Measurements from ENCODE around the gene DNAAF5. TPM values are rescaled to one million over a fixed set of nuclear protein-coding genes. Genes with fewer than 3 reads are reported as not detected.

Gene DNAAF5
- polyA plus RNA-seq, 3 donors: 39.8 to 43.8 (median 39.9) TPM

DNA sequence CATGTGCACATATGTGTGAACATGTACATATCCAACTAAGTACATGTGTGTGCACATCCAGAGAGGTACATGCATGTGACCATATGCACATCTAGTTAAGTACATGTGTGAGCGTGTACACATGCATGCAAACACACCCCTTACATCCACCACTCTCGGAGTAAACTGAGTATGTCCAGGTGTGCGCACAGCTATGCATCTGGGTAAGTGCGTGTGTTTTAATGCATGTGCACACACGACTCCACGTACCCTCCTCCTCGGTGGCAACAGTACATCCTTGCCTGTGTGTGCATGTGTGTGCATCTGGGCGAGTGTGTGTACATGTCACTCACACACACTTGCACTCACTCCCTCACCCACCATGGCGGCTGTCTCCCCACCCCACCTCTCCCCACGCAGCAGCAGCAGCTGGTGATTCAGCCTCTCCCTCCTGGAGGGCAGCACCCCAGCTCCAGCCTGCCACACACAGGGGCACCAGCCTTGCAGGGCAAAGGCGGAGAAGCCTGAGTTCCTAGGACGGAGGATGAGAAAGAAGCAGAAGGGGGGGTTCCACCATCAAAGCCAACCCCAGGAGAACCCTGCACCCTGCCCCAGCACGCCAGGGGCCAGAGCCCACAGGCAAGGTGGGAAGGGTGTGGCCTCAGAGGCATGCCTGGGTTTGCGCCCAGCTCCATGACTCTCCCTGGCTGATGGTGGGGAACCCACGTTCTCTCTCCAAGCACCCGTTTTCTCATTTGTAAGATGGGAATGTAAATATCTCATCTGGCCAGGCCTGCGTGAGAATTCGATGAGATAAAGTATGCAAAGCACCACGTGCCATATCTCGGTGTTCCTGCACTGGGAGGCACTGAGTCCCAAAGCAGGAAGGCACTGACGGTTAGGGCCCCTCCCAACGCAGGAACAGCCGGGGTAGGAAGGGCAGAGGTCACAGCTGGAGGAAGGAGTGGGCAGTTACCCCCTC is 27.7 kb upstream of the DNAAF5 start:
- DNase-seq: no peak

DNA sequence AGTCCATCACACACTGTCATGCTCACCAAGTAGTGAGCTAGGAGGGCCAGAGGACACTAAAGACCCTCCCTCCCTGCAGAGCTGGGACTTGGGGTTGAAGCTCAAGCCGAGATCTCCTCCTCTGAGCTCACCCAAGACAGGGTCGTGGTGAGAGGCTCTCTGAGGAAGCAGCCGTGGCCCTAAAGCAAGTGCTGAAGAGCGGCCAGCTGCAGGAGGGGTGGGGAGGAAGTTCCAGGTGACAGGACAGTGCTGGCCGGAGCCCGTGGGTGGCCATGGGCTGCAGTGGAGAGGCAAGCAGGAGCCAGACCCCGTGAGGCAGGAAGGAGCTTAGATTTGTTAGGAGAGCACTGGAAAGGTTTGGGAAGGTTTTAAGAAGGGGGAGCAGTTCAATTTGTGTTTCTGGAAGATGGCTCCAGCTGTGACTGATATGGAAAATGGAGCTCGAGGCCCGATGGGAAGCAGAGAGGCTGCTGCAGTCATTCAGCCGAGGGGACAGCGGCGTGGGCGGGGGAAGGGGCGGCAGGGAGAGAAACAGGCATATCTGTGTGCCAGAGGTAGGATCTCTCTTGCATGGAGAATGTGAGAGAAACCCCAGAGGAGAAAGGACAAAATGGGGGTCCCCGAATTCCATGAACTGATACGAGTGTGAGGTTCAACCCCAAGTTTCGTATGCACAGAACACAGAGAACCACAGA is 26.9 kb upstream of the DNAAF5 start:
- DNase-seq: no peak

DNA sequence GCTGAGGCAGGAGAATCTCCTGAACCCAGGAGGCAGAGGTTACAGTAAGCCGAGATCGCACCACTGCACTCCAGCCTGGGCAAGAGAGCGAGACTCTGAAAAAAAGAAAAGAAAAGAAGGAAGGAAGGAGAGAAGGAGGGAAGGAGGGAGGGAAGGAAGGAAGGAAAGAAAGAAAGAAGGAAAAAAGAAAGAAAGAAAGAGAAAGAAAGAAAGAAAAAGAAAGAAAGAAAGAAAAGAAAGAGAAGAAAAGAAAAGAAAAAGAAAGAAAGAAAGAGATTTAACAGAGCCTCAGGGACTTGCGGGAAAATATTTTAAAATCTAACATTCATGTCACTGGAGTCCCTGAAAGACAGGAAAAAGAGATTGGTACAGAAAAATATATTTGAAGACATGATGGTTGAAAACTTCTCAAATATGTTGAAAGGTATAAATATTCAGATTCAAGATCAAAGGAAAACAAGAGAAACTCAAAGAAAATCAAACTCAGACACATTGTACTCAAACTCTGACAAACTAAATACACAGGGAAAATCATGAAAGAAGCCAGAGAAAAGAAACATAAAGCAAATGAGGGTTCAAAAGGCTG is 25.3 kb upstream of the DNAAF5 start:
- DNase-seq: no peak

DNA sequence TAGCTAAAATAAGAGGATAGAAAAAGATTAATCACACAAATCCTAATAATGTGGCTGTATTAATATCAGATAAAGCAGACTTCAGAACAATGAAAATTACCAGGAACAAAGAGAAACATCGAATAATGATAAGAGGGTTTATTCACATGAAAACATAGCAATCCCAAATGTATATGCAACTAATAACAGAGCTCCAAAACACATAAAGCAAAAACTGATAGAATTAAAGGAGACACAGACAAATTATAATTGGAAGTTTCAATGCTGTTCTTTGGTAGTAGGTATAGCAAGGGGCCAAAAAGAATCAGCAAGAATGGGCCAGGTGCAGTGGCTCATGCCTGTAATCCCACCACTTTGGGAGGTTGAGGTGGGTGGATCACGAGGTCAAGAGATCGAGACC is 23.4 kb upstream of the DNAAF5 start:
- no peak for DNase-seq

DNA sequence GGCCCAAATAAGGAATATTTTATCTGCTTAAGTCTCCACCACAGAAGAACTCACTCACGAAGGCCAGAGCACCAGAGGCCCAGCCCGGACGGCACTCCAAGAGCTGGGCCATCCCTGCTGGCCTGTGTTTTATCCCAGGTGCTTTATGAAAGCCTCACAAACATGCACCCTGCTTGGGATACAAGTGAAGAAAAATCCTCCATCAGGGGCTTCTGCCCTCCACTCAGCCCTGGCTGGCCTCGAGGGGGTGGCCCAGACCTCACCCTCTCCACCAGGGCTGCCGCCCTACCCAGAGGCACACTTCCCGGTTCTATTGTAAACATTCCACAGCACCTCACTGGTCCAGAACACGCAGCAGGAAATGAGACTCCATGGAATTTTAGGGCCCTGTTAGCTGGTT is 19.8 kb upstream of the DNAAF5 start:
- DNase-seq: no peak

DNA sequence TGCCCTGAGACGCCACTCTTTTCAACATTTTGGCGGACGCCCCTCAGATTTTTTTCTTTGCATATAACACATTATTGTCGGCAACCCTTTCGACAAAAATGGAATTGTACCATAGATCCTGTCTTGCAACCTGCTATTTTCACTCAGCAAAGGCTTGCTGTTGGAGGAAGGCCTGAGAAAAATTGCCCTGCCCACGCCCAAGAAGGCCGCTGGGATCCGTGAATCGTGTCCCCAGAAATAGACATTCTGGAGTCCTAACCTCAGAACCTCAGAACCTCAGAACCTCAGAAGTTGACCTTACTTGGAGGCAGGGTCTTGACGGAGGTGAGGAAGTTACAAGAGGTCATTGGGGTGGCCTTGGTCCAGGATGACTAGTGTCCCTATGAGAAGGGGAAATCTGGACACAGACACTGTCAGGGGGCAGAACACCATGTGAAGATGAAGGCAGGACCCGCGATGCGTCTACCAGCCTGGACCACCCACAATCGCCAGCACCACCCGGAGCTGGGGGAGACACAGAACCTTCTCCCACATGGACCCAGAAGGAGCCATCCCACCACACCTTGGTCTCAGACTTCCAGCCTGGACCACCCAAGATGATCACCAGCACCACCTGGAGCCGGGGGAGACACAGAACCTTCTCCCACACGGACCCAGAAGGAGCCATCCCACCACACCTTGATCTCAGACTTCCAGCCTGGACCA is 19.1 kb upstream of the DNAAF5 start:
- DNase-seq: no peak

DNA sequence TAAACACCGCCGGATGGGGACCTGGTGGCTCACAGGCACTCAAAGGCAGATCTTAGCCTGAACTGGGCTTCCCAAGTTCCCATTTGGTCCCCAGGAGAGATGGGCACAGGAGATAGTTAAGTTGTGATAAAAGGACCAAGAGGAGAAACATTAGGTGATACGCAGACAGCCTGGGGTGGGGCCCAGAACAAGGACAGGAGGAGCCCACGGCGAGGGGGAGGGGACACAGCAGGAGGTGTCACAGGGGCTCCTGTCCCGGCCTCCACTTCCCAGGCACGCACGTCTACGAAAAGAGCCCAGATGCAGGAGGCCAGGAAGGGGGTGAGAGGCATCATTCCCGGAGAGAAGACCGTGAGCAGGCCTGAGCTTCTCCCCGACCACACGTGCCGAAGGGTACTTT is 16.3 kb upstream of the DNAAF5 start:
- DNase-seq: no peak

DNA sequence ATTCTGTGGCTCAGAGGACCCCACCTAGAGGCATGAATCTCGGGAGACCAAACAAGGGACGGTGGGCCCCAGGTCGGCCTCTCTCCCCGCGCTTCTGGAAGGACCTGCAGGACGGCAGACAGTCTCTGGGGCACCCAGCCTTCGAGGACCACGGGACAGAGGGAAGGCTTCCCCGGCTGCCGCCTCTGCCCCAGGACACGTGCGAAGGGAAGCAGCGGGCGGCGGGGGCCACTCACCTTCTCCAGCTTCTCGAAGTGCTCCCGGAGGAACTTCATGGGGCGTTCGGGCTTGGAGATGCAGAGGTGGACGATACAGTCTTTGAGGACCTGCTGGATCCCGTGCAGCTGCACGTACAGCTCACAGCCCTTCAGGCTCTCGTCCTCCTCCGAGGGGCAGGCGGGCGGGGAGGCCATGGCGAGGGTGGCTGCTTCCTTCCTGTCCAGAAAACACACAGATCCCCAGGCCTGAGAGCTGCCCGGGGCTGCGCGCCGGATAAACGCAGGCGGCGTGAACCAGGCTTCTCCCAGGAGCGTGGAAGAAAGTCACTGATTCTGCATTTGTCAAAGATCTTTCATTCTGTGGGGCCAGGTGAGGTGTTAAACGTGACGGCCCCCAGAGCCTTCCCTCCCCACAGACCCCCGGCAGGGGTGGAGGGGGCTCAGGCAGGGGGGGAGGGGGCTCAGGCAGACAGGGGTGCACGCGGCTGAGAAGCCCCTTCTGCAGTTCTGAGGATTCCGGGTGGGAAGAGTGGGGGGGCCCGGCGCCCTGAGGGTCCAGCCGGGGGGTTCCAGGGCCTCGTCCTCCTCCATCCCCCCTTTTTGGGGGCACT is 15.2 kb upstream of the DNAAF5 start:
- no peak for DNase-seq

DNA sequence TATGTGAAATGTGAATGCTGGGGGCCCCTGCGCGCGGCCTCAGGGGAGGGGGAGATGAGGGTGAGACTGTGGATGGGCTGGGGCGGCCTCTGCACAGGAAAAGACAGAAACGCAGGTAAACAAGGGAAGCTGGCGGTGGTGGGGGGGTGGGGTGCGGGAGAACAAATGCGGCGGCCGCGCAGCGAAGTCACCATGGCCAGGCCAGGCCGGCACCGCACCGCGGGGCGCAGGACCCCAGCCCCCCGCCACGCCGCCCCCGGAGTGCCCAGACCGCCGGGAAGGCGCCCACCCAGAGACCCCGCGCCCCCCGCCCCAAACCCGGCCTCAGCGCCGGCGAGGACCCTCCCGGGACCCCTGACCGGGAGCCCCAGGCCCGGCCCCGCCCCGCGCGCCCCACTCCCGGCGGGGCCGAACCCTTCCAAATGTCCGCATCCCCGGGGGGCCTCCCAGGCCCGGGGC is 14.5 kb upstream of the DNAAF5 start:
- no peak for DNase-seq

DNA sequence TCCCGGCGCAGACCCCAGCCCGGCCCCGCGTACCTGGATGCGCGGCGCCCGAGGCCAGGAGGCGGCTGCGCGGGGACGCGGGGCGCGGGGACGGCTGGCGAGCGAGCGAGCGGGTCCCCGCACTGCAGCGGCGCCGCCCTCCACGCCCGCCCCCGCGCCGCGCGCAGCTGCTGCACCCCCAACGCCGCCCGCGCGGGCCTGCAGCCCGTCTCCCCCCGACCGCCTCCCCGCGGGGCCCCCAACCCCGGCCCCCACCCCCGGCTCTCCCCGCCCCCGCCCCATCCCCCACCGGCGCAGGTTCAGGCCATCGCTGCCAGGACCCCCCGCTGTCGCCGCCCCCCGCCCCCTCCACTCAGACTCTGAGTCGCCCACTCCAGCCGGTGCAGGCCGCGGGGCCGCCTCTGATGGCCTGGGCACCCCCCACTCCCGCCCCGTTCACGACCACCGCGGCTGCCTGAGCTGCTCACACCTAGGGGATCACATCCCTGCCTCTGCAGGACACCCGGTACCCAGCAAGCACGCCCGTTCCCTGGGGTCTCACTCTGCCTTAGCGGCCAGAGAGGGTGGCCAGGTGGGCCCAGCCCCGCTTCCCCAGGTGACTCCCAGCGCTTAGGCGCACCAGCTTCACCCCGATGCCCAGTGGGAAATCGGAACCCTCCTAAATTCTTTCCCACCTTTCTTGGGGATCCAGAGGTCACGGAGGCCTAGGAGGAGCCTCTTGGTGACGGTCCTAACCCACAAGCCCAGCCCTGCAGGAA is 13.9 kb upstream of the DNAAF5 start:
- no peak for DNase-seq

DNA sequence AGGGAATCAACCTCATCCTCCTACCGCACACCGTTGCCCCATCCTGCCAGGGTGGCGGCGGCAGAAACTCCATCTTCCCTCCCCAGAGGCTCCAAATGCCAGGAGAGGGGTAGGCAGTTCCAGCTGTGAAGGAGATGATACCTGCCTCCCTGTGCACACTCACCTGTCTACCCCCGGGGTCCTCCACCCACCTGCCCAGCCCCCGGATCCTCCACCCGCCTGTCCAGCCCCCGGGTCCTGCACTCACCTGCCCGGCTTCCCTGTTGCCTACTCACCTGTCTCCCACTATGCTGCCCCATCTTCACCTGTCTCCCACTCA is 13.4 kb upstream of the DNAAF5 start:
- DNase-seq: no peak

DNA sequence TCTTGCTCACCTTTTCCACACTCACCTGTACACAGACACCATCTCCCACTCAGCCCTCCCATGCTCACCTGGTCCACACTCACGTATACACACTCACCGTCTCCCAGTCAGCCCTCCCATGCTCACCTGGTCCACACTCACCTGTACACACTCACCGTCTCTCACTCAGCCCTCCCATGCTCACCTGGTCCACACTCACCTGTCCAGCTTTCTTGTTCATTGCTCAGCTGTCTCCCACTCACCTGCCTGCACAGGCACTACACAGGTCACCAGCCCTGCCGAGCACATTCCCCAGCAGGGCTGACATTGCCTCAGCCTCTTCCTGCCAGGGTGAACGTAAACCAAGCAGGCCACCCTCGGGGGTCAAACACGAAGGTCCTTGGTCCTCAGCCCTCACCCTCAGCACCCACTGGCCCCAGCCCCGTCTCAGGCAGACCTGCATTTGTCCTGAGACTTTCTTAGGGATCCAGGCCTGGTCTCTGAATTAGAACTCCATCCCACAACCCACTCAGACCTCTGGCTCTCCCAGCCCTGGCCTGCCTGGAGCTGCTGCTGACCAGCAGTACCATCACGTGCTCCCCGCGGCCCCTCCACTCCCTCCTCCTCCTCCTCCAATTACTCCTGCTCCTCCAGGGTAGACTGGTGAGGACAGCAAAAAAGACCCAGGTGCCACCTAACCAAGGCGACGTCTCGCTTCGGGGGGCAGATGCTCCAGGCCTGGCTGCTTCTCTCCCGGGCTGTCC is 12.8 kb upstream of the DNAAF5 start:
- no peak for DNase-seq

DNA sequence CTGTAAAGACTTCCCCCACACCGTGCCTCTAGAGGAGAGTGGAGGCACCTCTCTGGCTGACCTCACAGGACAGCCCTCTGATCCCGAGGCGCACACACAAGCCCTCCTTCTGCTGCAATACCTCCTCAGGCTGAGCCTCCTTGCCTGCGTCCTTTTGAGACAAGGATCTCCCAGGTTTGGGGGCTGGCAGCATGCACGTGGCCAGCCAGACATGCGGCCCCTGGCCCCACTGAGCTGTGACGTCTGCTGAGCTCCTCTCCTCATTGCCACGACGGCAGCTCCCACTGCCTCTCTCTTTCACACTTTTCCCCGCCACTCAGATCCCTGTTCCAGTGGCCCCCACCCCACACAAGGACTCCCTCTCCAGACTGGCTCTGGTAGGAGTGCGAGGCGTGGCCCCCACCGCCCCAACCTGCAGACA is 12.2 kb upstream of the DNAAF5 start:
- no peak for DNase-seq

DNA sequence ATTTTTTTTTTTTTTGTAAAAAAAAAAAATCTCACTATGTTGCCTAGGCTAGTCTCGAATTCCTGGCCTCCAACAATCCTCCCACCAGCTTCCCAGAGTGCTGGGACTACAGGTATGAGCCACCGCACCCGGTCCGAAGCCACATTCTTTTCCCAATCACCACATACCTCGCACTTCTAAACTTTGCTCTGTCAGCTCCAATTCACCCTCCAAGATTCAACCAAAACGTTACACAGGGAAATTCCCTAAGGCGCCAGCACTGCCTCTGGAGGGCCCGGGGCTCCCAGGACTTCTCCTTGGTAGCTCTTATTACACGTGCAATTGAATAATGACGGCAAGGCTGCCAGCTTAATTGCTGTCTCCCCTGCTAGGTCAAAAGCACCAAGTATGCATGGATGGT is 10.3 kb upstream of the DNAAF5 start:
- DNase-seq: no peak

DNA sequence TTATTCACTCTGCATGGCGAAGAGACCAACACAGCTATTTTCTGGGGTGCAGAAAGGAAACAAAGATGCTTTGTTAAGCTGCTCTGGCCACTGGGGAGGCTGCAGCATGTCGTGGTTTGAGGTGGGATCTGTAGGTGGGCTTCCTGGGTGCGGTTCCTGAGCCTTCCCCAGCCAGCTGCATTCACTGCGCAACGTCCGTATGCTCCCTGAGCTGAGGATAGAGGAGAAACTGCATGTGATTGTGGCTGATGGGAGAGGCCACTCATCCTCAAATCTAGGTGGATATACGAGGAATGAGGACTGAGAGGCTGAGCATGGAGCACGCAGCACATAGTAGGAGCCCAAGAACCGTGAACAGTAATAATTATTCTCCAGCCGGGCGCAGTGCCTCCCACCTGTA is 9.9 kb upstream of the DNAAF5 start:
- no peak for DNase-seq

DNA sequence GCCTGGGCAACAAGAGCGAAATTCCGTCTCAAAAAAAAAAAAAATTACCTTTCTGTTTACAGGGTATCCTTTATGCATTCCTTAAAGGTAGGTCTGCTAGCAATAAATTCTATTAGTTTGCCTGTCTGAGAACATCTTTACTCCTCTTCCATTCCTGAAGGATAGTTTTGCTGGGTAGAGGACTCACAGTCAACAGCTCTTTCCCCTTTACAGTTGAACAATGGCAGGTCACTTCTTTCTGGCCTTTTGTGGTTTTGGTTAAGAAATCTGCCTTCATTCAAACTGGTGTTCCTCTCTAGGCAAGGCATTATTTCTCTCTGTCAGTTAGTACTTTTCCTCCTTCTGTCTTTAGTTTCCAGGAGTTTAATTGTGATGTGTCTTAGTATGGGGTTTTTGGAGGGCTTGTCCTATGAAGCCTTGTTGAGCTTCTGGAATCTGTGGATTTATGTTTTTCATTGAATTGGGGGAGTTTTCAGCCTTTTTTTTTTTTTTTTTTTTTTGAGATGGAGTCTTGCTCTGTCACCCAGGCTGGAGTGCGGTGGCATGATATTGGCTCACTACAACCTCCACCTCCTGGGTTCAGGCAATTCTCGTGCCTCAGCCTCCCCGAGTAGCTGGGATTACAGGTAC is 4.8 kb upstream of the DNAAF5 start:
- DNase-seq: no peak

DNA sequence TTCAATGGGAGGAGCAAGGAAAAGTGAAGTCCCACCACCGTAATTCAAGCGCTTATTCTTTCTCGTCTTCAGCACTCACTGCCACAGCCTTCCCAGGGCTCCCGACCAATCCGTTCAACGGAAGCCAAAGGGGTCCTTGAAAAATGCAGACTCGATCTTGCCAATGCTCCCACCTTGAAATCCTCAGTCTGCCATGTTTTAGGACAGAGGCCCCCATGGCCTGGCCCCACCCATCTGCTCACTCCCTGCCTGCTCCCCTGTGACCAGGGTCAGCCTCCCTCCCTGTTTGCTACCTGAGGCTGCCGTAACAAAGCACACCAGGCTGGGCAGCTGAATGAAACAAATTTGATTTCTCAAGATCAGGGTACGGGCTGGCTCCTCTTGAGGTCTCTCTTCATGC is 3.0 kb upstream of the DNAAF5 start:
- no peak for DNase-seq

DNA sequence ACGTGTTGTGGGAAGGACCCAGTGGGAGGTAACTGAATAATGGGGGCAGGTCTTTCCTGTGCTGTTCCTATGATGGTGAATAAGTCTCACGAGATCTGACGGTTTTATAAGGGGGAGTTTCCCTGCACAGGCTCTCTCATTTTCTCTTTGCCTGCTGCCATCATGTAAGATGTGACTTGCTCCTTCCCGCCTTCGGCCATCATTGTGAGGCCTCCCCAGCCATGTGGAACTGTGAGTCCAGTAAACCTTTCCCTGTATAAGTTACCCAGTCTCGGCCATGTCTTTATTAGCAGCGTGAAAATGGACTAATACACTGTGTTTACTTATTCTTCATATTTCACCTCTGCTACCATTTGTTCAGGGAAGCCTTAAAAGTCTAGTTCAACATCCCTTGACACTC is 2.2 kb upstream of the DNAAF5 start:
- no peak for DNase-seq

DNA sequence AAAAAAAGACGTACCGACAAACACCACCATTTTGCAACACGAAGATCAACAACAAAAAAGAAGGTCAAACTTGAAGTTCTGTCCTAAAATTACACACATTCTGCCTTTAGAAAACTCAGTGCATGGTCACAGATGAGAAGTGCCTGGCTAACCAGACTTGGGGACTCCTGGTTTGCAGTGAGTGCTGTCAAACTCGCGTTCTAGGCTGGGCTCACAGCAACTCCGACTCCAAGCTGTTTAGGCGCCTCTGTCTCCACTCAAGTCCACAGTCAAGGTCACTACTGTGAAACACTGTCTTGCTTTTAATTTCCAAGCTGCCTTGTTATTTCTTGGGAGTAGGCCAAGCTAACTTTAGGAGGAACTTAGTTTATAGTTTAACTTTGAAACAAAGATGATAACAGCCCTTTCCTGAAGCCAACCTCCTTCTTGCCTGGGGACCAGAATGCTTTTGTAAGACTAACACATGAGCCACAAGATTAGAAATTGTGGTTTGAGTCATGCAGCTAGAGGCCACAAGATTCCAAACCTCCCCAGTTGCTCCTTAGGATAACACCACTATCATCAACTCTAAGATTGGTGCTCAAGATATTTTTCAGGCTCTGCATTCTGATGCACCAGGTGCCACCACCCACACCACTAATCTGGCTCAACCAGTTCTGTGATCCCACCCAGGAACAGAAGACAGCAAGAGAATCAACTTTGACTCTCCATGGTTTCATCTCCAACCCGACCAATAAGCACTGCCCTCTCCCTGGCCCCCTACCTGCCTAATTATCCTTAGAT is 1.1 kb upstream of the DNAAF5 start:
- no peak for DNase-seq

Measured in renal pelvis (tissue), 4 donors.